HEK293 (cell line): ENCODE data around the gene MYRIP.

Source experiments
- CTCF ChIA-PET: fragments of 350-600 bp; formaldehyde crosslinking; extraction: SDS; loops from one replicate; lab custom pipeline; 2021; ENCODE audit warnings: antibody characterized with exemption; lab: Yijun Ruan, JAX
- POLR2A ChIA-PET: fragments of 300-600 bp; formaldehyde crosslinking; extraction: SDS; loops from one replicate; lab custom pipeline; 2020; ENCODE audit warnings: antibody characterized with exemption, inconsistent platforms; lab: Yijun Ruan, JAX
- H3K27ac ChIP-seq: fragments of 200-500 bp; sonication (Bioruptor generic); 2 replicates; pipeline ENCODE4 v1.5.1; 2014; ENCODE audit warnings: low read depth, low read length, control low read depth, inconsistent platforms; ENCODE audit errors: extremely low read depth
- H3K36me3 ChIP-seq, 2 experiments: fragments of 200-500 bp in 1 of 2; sonication (Bioruptor generic) in 1 of 2; 1 replicate in 1 of 2; 2 replicates in 1 of 2; pipeline ENCODE4 v1.5.1; 2014 to 2017; ENCODE audit warnings: inconsistent platforms in 2 of 2, low read length in 2 of 2; ENCODE audit not compliant: control insufficient read depth in 2 of 2, insufficient read depth in 1 of 2
- H3K4me1 ChIP-seq: fragments of 200-500 bp; sonication (Bioruptor generic); 2 replicates; pipeline ENCODE4 v1.5.1; 2014; ENCODE audit warnings: mild to moderate bottlenecking, low read length, inconsistent platforms; ENCODE audit not compliant: control insufficient read depth, insufficient read depth
- H3K4me3 ChIP-seq: 2 replicates; pipeline ENCODE4 v1.5.1; 2011; ENCODE audit warnings: low read depth, mild to moderate bottlenecking, control low read depth, low read length, moderate library complexity
- H3K9me3 ChIP-seq: fragments of 200-500 bp; sonication (Bioruptor generic); 2 replicates; pipeline ENCODE4 v1.5.1; 2014; ENCODE audit warnings: low read depth, low read length, inconsistent platforms; ENCODE audit not compliant: control insufficient read depth, insufficient read depth
- HIC1 ChIP-seq: fragments of 450-650 bp; formaldehyde crosslinking; IDR thresholded peaks from 2 replicates; pipeline ENCODE4 v1.5.1; 2016; ENCODE audit warnings: missing biosample characterization, missing genetic modification characterization
- RBAK ChIP-seq: fragments of 450-650 bp; formaldehyde crosslinking; IDR thresholded peaks from 2 replicates; pipeline ENCODE4 v1.5.1; 2016; ENCODE audit warnings: missing biosample characterization, missing genetic modification characterization
- TCF7L2 ChIP-seq: IDR thresholded peaks from 2 replicates; pipeline ENCODE4 v1.6.1; 2011; ENCODE audit warnings: low read depth, mild to moderate bottlenecking, inconsistent platforms, low read length, moderate library complexity, borderline replicate concordance
- ZBTB20 ChIP-seq: fragments of 450-650 bp; formaldehyde crosslinking; IDR thresholded peaks from 2 replicates; pipeline ENCODE4 v1.5.1; 2016; ENCODE audit warnings: missing biosample characterization, missing genetic modification characterization
- ZBTB6 ChIP-seq: fragments of 450-650 bp; formaldehyde crosslinking; IDR thresholded peaks from 2 replicates; pipeline ENCODE4 v1.5.1; 2017; ENCODE audit warnings: missing biosample characterization, missing genetic modification characterization
- ZNF157 ChIP-seq: fragments of 450-650 bp; formaldehyde crosslinking; IDR thresholded peaks from 2 replicates; pipeline ENCODE4 v1.5.1; 2016; ENCODE audit warnings: missing biosample characterization, missing genetic modification characterization
- ZNF266 ChIP-seq: fragments of 450-650 bp; formaldehyde crosslinking; IDR thresholded peaks from 2 replicates; pipeline ENCODE4 v1.5.1; 2016; ENCODE audit warnings: missing biosample characterization, missing genetic modification characterization, low read depth
- ZNF292 ChIP-seq: fragments of 450-650 bp; formaldehyde crosslinking; IDR thresholded peaks from 2 replicates; pipeline ENCODE4 v1.5.1; 2016; ENCODE audit warnings: low read depth, missing biosample characterization, missing genetic modification characterization, borderline replicate concordance
- ZNF354C ChIP-seq: fragments of 450-650 bp; formaldehyde crosslinking; IDR thresholded peaks from 2 replicates; pipeline ENCODE4 v1.5.1; 2016; ENCODE audit warnings: missing biosample characterization, missing genetic modification characterization, low read depth, borderline replicate concordance
- ZNF362 ChIP-seq: fragments of 450-650 bp; formaldehyde crosslinking; IDR thresholded peaks from 2 replicates; pipeline ENCODE4 v1.5.1; 2016; ENCODE audit warnings: missing biosample characterization, missing genetic modification characterization
- ZNF391 ChIP-seq: fragments of 450-650 bp; formaldehyde crosslinking; IDR thresholded peaks from 2 replicates; pipeline ENCODE4 v1.5.1; 2016; ENCODE audit warnings: low read depth, missing biosample characterization, missing genetic modification characterization, borderline replicate concordance
- ZNF423 ChIP-seq: fragments of 450-650 bp; formaldehyde crosslinking; IDR thresholded peaks from 2 replicates; pipeline ENCODE4 v1.5.1; 2016; ENCODE audit warnings: missing biosample characterization, missing genetic modification characterization
- ZNF544 ChIP-seq: fragments of 450-650 bp; formaldehyde crosslinking; IDR thresholded peaks from 2 replicates; pipeline ENCODE4 v1.5.0; 2017; ENCODE audit warnings: missing biosample characterization, missing genetic modification characterization
- ZNF560 ChIP-seq: fragments of 450-650 bp; formaldehyde crosslinking; IDR thresholded peaks from 2 replicates; pipeline ENCODE4 v1.5.1; 2017; ENCODE audit warnings: missing biosample characterization, missing genetic modification characterization, borderline replicate concordance
- ZNF610 ChIP-seq: fragments of 450-650 bp; formaldehyde crosslinking; IDR thresholded peaks from 2 replicates; pipeline ENCODE4 v1.5.1; 2016; ENCODE audit warnings: missing biosample characterization, missing genetic modification characterization, borderline replicate concordance
- ZNF792 ChIP-seq: fragments of 450-650 bp; formaldehyde crosslinking; IDR thresholded peaks from 2 replicates; pipeline ENCODE4 v1.5.1; 2016; ENCODE audit warnings: missing biosample characterization, missing genetic modification characterization
- ZSCAN16 ChIP-seq: fragments of 450-650 bp; formaldehyde crosslinking; IDR thresholded peaks from 2 replicates; pipeline ENCODE4 v1.5.1; 2016; ENCODE audit warnings: missing biosample characterization, missing genetic modification characterization
- TF ChIP-seq, protein P1 (sequence below): fragments of 450-650 bp; formaldehyde crosslinking; IDR thresholded peaks from 2 replicates; pipeline ENCODE4 v1.5.1; 2017; ENCODE audit warnings: missing biosample characterization, missing genetic modification characterization
- TF ChIP-seq, protein P2 (sequence below): fragments of 450-650 bp; formaldehyde crosslinking; IDR thresholded peaks from 2 replicates; pipeline ENCODE4 v1.5.1; 2016; ENCODE audit warnings: missing biosample characterization, missing genetic modification characterization
- TF ChIP-seq, protein P3 (sequence below): fragments of 450-650 bp; formaldehyde crosslinking; conservative IDR thresholded peaks from 2 replicates; pipeline ENCODE4 v1.5.1; 2016; ENCODE audit warnings: low read depth, missing biosample characterization, missing genetic modification characterization

Gene MYRIP

DNA sequence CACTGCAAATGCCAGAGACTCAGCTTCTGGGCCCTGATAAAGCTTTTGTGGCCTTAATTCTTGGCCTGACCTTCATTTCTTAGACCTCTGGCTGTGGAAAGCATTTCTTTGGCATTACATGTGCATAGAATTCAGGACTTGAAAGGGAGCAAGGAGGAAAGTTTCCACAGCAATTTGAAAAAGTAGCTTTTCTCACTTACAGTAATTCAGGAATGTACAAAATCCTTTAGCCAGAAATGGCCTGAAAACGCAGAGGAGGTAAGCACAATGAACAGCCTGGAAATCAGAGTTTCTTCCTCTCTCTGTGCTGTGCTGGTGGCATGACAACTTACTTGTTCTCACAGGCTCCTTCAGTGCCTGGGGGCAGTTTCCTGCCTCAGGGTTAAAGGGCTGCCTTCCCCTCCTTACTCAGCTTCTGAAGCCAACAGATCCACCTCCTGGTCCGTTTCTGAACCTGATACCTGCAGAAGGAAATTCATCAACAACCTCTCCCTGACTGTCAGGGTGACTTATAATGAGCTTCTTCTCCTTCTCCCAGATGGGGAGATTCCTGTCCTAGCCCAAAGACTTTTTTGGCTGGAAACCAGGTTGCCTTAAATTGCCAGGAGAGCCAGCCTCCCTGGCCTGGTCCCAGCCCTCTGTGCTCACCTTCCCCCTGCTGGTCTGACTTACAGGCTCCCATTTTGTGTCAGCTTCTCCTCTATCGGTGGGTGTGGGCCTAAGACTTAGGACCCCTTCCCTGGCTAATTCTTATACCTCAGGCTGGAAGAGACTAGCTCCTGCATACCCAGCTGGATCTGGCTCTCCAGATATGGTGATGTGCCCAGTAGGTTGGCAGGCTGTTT lies 102.3 kb downstream of the MYRIP start:
- no peak overlapping the region for H3K4me3 ChIP-seq
- H3K36me3 ChIP-seq, result no peaks in the 10 kb centered on the region
- H3K27ac ChIP-seq, result no peak overlapping the region
- no peaks in the 10 kb centered on the region for H3K9me3 ChIP-seq
- ChIA-PET CTCF (no interaction called here), POLR2A (no interaction called here)
- H3K4me1 ChIP-seq, result no peaks in the 10 kb centered on the region
- no peak for TF ChIP-seq RBAK
- no peak for TF ChIP-seq TCF7L2
- TF ChIP-seq ZNF423 (tag by site-specific recombination), result no peak
- TF ChIP-seq, protein P1, sequence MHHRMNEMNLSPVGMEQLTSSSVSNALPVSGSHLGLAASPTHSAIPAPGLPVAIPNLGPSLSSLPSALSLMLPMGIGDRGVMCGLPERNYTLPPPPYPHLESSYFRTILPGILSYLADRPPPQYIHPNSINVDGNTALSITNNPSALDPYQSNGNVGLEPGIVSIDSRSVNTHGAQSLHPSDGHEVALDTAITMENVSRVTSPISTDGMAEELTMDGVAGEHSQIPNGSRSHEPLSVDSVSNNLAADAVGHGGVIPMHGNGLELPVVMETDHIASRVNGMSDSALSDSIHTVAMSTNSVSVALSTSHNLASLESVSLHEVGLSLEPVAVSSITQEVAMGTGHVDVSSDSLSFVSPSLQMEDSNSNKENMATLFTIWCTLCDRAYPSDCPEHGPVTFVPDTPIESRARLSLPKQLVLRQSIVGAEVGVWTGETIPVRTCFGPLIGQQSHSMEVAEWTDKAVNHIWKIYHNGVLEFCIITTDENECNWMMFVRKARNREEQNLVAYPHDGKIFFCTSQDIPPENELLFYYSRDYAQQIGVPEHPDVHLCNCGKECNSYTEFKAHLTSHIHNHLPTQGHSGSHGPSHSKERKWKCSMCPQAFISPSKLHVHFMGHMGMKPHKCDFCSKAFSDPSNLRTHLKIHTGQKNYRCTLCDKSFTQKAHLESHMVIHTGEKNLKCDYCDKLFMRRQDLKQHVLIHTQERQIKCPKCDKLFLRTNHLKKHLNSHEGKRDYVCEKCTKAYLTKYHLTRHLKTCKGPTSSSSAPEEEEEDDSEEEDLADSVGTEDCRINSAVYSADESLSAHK (tag by site-specific recombination), result no peak
- TF ChIP-seq ZBTB6 (tag by site-specific recombination), result no peak
- TF ChIP-seq ZBTB20, result no peak
- TF ChIP-seq ZNF157 (tag by site-specific recombination), result no peak

- ChIA-PET POLR2A (no interaction called here), CTCF (no interaction called here)
- no peaks in the 10 kb centered on the region for H3K9me3 ChIP-seq
- no peak overlapping the region for H3K27ac ChIP-seq
- H3K36me3 ChIP-seq, result no peaks in the 10 kb centered on the region
- H3K4me1 ChIP-seq, result no peaks in the 10 kb centered on the region
- H3K4me3 ChIP-seq, result no peak overlapping the region
- TF ChIP-seq ZNF266 (tag by site-specific recombination) (no peak), ZNF362 (tag by site-specific recombination) (no peak), ZSCAN16 (no peak), ZNF544 (tag by site-specific recombination) (no peak), ZNF423 (tag by site-specific recombination) (no peak), ZNF292 (tag by site-specific recombination) (no peak), ZNF792 (no peak), ZNF610 (tag by site-specific recombination) (no peak), ZNF560 (tag by site-specific recombination) (no peak), ZNF354C (tag by site-specific recombination) (no peak), HIC1 (tag by site-specific recombination) (no peak), ZNF391 (tag by site-specific recombination) (no peak)
- TF ChIP-seq, protein P2, sequence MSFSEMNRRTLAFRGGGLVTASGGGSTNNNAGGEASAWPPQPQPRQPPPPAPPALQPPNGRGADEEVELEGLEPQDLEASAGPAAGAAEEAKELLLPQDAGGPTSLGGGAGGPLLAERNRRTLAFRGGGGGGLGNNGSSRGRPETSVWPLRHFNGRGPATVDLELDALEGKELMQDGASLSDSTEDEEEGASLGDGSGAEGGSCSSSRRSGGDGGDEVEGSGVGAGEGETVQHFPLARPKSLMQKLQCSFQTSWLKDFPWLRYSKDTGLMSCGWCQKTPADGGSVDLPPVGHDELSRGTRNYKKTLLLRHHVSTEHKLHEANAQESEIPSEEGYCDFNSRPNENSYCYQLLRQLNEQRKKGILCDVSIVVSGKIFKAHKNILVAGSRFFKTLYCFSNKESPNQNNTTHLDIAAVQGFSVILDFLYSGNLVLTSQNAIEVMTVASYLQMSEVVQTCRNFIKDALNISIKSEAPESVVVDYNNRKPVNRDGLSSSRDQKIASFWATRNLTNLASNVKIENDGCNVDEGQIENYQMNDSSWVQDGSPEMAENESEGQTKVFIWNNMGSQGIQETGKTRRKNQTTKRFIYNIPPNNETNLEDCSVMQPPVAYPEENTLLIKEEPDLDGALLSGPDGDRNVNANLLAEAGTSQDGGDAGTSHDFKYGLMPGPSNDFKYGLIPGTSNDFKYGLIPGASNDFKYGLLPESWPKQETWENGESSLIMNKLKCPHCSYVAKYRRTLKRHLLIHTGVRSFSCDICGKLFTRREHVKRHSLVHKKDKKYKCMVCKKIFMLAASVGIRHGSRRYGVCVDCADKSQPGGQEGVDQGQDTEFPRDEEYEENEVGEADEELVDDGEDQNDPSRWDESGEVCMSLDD (tag by site-specific recombination), result no peak
- TF ChIP-seq, protein P3, sequence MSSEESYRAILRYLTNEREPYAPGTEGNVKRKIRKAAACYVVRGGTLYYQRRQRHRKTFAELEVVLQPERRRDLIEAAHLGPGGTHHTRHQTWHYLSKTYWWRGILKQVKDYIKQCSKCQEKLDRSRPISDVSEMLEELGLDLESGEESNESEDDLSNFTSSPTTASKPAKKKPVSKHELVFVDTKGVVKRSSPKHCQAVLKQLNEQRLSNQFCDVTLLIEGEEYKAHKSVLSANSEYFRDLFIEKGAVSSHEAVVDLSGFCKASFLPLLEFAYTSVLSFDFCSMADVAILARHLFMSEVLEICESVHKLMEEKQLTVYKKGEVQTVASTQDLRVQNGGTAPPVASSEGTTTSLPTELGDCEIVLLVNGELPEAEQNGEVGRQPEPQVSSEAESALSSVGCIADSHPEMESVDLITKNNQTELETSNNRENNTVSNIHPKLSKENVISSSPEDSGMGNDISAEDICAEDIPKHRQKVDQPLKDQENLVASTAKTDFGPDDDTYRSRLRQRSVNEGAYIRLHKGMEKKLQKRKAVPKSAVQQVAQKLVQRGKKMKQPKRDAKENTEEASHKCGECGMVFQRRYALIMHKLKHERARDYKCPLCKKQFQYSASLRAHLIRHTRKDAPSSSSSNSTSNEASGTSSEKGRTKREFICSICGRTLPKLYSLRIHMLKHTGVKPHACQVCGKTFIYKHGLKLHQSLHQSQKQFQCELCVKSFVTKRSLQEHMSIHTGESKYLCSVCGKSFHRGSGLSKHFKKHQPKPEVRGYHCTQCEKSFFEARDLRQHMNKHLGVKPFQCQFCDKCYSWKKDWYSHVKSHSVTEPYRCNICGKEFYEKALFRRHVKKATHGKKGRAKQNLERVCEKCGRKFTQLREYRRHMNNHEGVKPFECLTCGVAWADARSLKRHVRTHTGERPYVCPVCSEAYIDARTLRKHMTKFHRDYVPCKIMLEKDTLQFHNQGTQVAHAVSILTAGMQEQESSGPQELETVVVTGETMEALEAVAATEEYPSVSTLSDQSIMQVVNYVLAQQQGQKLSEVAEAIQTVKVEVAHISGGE, result no peak
Observed at GRCh38 chr3:39915027-39915426, 105.6 kb downstream of the MYRIP start.
